Measurements from ENCODE around the gene LSS. TPM values are rescaled to one million over a fixed set of nuclear protein-coding genes. Genes with fewer than 3 reads are reported as not detected.
"Not testable (repeated sequence)": the region's sequence is repeated elsewhere in the genome, so short reads cannot be mapped to it uniquely, and the experiment has no call there.

Gene LSS
- total RNA-seq, 2 donors from 2014 or later = 78.2 to 142 TPM

DNA sequence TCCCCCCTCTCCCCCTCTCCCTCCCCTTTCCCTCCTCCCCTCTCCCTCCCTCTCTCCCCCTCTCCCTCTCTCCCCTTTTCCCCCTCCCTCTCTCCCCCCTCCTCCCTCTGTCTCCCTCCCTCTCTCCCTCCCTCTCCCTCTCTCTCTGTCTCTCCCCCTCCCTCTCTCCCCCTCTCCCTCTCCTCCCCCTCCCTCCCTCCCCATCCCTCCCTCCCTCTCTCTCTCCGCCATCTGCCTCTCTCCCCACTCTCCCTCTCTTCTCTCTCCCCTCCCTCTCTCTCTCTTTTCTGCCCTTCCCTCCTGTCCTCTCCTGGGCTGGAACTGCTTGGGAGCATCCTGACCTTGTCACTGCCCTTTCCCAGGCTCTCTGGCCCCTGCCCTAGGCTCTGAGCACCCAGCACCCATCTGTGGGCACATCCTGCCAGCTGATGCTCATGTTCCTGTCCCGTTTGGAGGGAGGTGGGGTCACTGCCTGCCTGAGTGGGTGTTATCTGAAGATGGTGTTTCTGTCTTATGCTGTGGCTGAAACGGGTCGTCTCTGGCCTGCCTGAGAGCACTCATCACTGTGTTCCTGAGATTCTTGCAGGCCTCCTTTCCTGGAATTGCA is 84.0 kb downstream of the LSS start:
- DNase-seq = no peak
- Histone ChIP-seq H3K9ac (ENCODE audit: low read depth in 2 of 2, low read length in 2 of 2) (no peak overlapping the region), H3K9me3 (no peaks in the 10 kb centered on the region), H3K4me1 (no peaks in the 10 kb centered on the region), H3K36me3 (no peaks in the 10 kb centered on the region), H3K27me3 (no peaks in the 10 kb centered on the region), H3K27ac (no peak overlapping the region), H3K4me3 (no peak overlapping the region)
- TF ChIP-seq, protein P1, sequence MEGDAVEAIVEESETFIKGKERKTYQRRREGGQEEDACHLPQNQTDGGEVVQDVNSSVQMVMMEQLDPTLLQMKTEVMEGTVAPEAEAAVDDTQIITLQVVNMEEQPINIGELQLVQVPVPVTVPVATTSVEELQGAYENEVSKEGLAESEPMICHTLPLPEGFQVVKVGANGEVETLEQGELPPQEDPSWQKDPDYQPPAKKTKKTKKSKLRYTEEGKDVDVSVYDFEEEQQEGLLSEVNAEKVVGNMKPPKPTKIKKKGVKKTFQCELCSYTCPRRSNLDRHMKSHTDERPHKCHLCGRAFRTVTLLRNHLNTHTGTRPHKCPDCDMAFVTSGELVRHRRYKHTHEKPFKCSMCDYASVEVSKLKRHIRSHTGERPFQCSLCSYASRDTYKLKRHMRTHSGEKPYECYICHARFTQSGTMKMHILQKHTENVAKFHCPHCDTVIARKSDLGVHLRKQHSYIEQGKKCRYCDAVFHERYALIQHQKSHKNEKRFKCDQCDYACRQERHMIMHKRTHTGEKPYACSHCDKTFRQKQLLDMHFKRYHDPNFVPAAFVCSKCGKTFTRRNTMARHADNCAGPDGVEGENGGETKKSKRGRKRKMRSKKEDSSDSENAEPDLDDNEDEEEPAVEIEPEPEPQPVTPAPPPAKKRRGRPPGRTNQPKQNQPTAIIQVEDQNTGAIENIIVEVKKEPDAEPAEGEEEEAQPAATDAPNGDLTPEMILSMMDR (IDR thresholded peaks at IDR 0.05) = no peak
- intact Hi-C loops (cut with DNase I) = no loop called here

DNA sequence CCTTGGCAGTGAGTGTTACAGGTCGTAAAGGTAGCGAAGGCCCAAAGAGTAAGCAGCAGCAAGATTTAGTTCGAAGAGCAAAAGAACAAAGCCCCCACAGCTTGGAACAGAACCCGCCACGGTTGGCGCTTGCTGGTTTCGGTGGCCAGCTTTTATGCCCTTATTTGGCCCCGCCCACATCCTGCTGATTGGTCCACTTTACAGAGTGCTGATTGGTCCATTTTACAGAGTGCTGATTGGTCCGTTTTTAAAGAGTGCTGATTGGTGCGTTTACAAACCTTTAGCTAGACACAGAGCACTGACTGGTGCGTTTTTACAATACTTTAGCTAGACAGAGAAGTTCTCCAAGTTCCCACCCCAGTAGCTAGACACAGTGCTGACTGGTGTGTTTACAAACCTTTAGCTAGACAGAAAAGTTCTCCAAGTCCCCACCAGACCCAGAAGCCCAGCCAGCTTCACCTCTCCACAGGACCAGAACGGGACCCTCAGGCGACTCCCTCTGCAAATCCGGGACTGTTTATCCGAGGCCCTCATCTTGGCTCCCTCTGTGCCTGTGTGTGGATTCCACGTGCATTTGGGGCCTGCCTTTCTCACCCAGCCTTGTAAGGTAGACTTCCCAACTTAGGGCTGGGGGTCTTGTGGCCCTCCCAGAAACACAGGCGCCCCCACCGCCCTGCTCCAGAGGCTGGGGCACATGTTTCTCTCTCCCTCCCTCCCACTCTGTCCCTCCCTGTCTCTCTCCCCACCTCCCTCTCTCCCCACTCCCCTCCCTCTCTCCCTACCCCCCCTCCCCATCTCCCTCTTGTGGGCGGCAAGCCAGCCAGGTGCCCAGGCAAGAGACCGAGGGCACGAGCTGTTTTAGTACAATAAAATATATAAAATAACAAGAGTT is 85.7 kb downstream of the LSS start:
- no peak overlapping the region for H3K27ac ChIP-seq
- intact Hi-C loops (cut with DNase I) = no loop called here
- no peaks in the 10 kb centered on the region for H3K36me3 ChIP-seq
- TF ChIP-seq, protein P1 (IDR thresholded peaks at IDR 0.05) = no peak
- H3K9me3 ChIP-seq = no peaks in the 10 kb centered on the region
- no peak overlapping the region for H3K9ac ChIP-seq (ENCODE audit: low read depth in 2 of 2, low read length in 2 of 2)
- H3K4me3 ChIP-seq = no peak overlapping the region
- H3K27me3 ChIP-seq = no peaks in the 10 kb centered on the region
- no peaks in the 10 kb centered on the region for H3K4me1 ChIP-seq
- DNase-seq = no peak

DNA sequence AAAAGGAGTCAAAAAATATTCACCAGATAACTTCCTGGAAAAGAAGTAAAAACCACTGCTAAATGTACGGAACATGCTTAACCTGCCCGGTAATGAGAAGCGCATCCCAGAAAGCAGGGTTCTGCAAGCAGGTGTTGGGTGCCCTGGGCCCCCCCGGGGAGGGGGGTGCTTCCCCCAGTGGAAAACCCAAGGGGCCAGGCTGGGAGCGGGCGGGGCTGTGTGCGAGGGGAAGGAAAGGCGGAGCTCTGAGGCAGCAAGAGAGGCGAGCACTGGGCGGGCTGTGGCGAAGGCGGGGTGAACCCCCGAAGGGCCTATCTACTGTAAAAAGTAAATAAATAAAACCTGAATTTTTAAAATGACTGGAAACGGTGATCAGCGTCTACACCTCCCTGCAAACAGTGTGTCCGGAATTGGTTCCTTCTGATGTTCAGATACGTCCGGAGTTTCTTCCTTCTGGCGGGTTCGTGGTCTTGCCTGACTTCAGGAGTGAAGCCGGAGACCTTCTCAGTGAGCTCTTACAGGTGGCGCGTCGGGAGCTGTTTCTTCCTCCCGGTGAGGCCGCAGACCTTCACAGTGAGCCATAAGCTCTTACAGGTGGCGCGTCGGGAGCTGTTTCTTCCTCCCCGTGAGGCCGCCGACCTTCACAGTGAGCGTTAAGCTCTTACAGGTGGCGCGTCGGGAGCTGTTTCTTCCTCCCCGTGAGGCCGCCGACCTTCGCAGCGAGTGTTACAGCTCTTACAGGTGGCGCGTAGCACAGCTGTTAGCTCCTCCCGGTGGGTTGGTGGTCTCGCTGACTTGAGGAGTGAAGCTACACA is 86.6 kb downstream of the LSS start:
- H3K4me1 ChIP-seq = no peaks in the 10 kb centered on the region
- no peaks in the 10 kb centered on the region for H3K36me3 ChIP-seq
- intact Hi-C loops (cut with DNase I) = no loop called here
- H3K27ac ChIP-seq = no peak overlapping the region
- no peaks in the 10 kb centered on the region for H3K9me3 ChIP-seq
- no peaks in the 10 kb centered on the region for H3K27me3 ChIP-seq
- TF ChIP-seq, protein P1 (IDR thresholded peaks at IDR 0.05) = no peak
- no peak overlapping the region for H3K9ac ChIP-seq (ENCODE audit: low read depth in 2 of 2, low read length in 2 of 2)
- no peak overlapping the region for H3K4me3 ChIP-seq
- no peak for DNase-seq

DNA sequence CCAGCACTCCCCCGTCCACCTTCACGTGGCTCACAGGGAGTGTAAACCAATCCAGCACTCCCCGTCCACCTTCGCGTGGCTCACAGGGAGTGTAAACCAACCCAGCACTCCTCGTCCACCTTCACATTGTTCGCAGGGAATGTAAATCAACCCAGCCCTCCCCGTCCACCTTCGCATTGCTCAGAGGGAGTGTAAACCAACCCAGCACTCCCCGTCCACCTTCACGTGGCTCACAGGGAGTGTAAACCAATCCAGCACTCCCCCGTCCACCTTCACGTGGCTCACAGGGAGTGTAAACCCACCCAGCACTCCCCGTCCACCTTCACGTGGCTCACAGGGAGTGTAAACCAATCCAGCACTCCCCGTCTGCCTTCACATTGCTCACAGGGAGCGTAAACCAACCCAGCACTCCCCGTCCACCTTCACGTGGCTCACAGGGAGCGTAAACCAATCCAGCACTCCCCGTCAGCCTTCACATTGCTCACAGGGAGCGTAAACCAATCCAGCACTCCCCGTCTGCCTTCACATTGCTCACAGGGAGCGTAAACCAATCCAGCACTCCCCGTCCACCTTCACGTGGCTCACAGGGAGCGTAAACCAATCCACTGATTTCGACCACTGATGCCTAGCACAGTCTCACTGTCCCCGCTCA is 88.1 kb downstream of the LSS start:
- H3K4me1 ChIP-seq; H3K9ac ChIP-seq (ENCODE audit: low read depth in 2 of 2, low read length in 2 of 2); intact Hi-C loops (cut with DNase I); H3K36me3 ChIP-seq; H3K27me3 ChIP-seq; DNase-seq; H3K4me3 ChIP-seq; H3K27ac ChIP-seq; H3K9me3 ChIP-seq: not testable (repeated sequence)

DNA sequence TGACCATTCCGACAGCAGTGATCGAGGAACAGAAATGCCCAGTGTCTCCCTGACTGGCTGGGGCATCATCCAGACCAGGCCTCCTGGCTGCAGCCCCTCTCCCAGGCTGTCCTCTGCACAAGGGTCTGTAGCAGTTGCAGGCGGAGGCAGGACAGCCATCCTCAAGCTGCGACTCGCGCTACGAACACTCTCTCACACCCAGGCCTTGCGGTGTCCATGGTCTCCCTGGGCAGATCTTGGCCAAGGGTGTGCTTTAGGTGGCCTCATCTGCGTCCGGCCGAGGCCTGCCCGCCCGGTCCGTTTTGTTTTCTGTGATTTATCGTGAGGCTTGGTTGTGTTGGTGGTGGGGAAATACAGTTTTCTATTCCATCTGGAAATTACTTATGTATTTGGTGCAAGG is 88.9 kb downstream of the LSS start:
- no peaks in the 10 kb centered on the region for H3K4me1 ChIP-seq
- no peak overlapping the region for H3K27ac ChIP-seq
- H3K4me3 ChIP-seq = no peak overlapping the region
- H3K36me3 ChIP-seq = no peaks in the 10 kb centered on the region
- H3K9me3 ChIP-seq = no peaks in the 10 kb centered on the region
- no peak overlapping the region for H3K9ac ChIP-seq (ENCODE audit: low read depth in 2 of 2, low read length in 2 of 2)
- no peaks in the 10 kb centered on the region for H3K27me3 ChIP-seq
- TF ChIP-seq, protein P1 (IDR thresholded peaks at IDR 0.05) = no peak
- no peak for DNase-seq
- intact Hi-C loops (cut with DNase I) = no loop called here

Data from colonic mucosa (tissue), 4 donors.